T1000 (cell line): ENCODE data around the gene RGPD8.
A peak's percentile ranks its signal among the peaks of the same experiment; 100 is the strongest.
"Not testable (repeated sequence)": the region's sequence is repeated elsewhere in the genome, so short reads cannot be mapped to it uniquely, and the experiment has no call there.

Source experiments
- DNase-seq: peaks from one replicate; lab custom pipeline; 2025; ENCODE audit warnings: mixed read lengths; lab: John Stamatoyannopoulos, UW

RGPD8 gene

DNA sequence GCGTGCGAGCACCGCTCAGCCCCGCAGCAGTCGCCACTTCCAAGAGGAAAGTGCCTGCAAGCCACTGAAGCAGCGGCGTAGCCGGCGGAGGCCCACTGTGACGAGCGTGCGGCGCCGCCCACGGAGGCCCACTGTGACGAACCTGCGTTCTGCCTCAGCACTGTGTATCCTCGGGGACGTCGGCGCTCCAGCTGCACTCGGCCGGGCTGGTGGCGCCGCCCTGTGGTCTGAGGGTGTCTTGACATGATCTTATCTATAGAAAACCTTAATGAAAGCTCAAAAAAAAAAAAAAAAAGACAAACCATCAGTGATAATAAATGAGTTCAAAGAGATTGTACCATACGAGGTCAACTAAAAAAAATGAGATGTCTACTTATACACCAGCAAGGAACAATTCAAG lies at the start of gene RGPD8:
TSS of gene RGPD8 (minus strand) at position 166 of the 400 bp plus-strand sequence. CDS start 192 bp downstream, outside the sequence.
- not testable (repeated sequence) for DNase-seq

DNA sequence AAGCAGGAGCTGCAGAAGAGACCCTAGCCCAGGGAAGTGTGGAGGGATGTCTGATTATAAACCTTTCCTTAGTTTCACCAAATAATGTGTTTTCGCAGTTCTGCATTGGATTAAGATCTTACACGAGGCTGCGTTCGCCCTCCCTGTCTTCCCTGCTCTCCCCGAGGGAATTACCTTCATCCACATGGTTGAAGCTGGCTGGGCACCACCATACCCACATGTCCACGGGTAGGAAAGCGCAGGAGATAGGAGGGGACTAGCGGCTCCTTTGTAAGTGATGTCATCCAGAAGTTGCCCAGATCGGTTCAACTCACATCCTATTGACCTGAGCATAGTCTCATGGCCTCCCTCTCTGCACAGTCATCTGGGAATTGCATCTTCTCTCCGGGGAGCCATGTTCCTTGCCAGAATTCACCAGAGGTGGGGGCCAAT lies 49.6 kb upstream of the RGPD8 start:
- DNase-seq: peak; percentile 31

DNA sequence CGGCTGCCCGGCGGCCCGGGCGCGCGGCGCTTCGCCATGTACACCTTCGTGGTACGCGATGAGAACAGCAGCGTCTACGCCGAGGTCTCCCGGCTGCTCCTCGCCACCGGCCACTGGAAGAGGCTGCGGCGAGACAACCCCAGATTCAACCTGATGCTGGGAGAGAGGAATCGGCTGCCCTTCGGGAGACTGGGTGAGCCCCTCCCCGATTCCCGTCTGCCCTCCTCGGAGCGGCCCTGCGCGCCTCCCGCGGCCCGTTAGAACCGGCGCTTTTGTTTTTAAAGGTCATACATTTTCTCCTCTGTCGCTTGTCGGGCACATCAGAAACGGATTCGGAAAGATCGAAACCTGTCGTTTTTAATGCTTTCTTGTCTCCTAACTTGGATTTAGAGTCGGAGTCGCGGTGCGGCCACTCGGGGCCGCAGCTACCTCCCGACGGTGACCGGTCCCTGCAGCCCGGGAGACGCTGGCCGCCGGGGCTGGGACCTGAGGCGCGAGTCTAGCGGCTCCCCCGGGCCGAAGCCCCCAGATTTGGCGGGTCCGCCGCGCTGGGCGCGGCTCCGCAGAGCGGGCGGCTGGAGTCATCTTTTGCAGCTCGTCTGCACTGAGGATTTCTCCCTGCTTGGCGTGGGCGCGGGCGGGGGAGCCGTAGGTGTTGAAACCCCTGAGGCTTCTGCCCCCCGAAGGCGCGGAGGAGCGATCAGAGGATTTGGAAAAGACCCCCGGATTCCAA lies 49.0 kb upstream of the RGPD8 start:
- no peak for DNase-seq

DNA sequence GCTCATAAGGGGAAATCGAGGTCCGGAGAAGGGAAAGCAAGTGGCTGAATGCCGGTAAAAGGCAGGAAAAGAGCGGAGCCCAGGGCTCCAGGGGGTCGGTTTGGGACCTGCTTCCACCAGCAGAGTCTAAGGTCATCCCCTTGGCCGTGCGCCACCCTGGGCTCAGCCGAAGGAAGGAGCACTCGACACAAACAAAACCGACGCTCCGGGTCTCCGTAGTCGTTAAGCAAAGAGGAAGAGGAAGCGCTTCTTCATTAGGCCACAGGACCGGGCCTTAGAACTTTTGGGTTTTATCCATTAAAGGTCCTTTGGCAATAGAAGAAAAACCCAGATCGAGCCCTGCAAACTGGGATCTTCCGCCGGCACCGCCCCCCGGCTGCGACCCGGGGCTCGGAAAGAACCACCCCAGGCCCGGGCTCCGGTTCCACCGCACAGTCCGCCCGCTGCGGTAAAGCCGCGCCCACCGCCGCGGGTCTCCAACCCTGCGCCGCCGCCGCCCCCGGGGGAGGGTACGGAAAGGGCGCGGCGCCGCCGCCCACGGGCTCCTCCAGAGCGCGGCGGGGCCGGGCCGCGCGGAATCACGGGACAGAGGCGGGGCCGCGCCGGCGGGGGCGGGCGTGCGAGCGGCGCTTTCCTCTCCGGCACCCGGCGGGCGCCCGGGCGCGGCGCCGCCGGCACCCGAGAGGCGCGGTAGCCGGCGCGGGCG lies 48.2 kb upstream of the RGPD8 start, which contains the start of gene TTL:
TSS of gene TTL (plus strand) at position 629 of the 706 bp plus-strand sequence. CDS start 189 bp downstream, outside the sequence.
- peak; percentile 36 for DNase-seq

DNA sequence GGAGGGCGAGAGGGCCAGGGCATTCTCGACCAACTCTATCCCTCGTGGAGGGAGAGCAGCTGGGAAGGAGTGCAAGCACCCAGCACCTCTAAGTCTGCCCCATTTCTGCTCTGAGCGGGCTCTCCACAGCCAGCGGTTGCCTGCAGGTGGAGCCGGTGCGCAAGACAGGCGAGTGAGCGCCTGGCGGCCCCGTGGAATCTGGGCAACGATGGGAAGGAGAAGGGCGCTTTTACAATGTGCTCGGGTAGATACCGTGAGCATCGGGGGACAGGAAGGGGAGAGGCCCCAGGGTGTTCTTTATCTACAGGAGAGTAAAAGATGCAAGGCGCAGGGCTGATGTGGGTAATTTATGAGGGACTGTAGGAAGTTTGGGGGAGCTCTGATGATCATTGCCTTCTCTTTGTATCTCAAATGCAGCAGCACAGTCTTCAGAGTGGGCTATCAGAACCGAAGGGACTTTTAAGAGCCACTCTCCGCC lies 47.6 kb upstream of the RGPD8 start:
- DNase-seq: peak; percentile 67

DNA sequence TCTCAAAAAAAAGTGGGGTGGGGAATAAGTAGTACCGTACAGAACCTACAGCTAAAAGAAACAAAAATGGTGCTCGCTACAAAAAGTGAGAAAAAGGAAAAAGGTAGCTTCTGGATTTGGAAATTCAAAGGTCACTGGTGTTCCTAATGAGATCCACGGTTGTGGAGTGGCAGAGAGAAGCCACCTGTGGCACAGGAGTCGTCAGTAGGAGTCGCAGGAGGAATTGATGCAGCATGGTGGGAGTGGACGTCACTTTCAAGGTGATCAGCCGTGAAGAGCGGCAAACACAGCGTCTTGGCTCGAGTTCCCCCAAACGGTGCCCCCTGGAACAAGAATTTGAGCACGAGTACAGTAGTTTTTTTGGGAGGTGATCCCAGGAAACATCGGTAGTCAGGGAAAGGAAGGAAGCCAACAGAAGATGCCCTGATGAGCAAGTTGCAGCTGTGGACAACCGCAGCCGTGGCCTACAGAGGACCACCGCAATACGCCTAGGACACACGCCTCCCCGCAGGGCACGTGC lies 47.1 kb upstream of the RGPD8 start:
- no peak for DNase-seq

DNA sequence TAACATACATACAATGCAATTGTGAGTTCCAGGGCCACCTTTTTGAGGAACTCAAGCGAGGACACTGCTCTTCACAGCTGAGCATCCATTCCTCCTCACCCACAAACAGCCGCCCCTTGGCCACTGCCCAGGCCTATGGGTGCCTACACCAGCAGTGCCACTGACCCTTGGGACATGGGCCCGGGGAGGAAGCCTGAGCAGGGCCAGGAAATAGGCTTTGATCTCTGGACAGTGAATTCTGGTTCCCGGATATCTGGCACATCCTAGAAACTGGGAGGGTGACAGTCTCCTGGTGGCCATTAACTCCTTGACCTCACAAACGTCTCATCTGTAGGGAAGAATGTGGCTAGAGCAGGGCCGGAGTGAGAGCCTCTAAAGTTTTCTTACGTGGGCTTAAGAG lies 43.0 kb upstream of the RGPD8 start:
- DNase-seq: no peak

DNA sequence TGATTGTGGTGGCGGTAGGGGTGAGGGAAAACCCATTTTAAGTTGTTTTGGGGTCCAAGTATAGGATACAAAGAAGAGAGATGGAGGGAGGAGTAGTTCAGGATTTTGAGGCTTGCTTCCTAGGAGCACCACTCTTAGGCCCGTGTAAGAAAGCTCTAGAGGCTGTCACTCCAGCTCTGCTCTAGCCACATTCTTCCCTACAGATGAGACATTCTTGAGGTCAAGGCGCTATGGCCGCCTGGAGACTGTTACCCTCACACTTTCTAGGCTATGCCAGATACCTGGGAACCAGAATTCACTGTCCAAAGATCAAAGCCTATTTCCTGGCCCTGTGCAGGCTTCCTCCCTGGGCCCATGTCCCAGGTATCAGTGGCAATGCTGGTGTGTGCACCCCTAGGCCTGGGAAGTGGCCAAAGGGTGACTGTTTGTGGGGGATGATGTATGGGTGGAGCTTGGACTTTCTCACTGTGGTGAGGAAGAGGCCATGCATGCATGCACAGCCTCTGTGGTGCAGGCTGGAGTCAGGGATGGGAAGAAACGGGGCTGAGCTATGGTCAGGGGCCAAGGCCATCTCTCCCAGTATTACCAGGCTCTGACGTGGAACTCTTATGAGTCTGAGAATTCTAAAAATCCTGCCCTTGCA lies 41.5 kb upstream of the RGPD8 start:
- DNase-seq: no peak

DNA sequence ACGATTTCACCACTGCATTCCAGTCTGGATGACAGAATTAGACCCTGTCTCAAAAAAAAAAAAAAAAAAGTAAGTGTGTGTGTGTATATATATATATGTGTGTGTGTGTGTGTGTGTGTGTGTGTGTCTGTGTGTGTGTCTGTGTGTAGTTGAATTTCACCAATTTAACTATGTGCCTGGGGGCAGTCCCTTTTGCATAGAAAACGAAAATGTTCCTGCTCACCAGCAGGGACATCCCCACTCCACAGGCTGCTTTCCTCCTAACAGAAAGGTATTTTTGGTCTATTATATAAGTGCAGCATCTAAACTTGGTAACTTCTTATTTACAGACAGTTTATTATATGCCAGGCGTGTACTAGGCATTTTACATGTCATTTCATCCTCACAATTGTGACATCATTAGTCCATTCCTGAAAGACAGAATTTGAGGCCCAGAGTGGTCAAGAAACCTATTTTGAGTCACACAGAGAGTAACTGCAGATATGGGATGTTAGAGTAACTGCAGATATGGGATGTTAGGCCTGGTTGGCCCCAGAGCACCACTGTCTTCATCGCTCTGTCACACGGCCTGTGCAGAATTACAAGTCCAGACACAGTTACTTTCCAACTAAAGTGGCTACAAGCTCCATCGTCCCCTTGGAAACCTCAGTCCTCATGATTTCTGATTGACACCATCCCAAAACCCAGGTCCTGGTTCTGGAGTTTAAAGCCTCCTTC lies 39.3 kb upstream of the RGPD8 start:
- DNase-seq: no peak

DNA sequence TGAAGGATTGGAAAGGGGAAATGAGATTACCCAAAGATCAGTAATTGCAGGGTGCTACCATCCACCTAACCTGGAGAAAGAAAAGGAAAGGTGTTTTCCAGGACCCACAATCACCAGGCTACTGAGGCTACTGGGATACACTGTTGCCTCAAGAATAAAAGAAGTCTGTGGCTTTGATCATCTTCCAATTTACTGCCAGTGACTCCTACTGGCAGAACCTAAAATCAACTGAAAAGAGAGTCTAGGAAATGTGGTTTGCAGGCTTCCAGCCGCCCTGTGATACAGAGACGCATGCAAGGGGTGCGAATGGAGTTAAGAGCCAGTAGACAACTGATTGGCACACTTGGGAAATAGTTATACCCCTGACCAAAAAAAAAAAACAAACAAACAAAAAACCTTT lies 31.9 kb upstream of the RGPD8 start:
- DNase-seq: no peak

DNA sequence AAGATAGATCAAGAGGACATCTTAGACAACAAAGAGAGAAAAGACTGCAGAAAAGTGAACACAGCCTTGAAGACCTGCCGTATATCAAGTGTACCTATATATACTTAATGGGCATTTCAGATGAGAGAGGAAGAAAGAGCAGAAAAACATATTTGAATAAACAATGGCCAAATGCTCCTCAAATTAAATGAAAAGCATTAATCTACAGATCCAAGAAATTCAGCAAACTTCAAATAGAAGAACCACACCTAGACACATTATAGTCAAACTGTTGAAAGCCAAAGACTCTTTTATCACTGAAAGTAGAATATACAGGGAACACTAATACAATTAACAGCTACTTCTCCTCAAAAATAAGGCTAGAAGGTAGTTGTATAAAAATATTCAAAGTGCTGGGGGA lies 29.8 kb upstream of the RGPD8 start:
- DNase-seq: no peak

DNA sequence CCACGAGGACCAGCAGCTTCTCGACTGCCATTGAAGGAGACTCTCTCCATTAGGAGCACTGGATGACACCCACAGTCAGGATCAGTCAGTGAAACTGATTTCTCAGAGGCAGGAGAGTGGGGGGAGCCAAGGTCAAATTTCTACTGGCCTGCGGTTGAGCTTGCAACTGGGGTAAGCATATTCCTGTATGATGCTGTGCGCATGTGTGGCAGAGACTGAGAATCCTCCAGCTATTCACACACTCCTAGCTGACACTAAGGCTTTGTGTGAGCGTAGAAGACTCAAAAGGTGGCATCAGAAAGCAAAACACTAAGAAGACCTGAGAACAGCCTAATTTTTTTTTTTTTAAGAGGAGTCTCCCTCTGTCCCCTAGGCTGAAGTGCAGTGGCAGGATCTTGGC lies 28.7 kb upstream of the RGPD8 start:
- no peak for DNase-seq

DNA sequence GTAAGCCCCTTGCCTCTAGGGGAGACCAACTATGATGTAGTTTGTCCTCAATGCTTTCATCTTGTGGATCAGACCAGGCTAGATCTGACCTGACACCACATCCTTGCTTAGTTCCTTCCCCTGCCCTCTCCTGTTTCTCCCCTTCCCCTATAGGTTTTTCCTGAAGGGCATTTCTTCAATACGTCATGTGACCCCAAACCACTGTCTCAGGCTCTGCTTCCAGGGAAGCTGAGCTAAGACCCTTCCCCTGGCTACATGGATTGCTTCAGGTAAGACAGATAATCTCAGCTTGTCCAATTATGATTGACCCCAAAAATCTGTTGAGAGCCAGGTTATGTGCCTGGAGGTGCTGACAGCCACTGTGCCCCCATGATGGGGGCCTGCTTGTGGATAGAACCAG lies 25.9 kb upstream of the RGPD8 start:
- no peak for DNase-seq

DNA sequence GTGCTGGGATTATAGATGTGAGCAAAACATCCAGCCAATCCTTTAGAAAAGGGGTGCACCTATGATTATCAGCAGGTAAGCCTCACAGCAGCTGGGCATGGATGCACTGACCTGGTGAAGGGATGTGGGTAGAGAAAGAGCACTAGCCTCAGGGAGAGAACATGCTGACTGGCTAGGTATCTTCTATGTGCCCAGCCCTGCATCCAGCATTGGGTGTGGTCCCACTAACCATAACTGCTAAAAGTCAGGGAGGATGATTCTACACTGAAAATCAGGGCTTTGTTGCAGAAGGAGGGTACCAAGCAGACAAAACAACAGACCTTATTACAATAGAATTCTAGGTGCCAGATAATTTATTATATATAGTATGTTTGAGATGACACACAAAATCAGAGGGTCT lies 21.1 kb upstream of the RGPD8 start:
- DNase-seq: no peak

DNA sequence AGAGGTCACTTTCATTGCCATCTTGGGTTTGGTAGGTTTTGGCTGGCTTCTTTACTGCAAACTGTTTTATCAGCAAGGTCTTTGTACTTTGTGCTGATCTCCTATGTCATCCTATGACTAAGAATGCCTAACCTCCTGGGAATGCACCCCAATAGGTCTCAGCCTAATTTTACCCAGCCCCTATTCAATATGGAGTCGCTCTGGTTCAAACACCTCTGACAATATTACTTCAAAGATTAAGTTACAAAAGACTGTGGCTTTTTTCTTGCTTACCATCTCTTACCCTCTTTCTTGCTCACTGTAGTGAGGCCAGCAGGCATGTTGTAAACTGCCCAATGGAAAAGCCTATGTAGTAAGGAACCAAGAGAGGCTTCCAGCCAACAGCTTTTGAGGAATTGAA lies 17.9 kb upstream of the RGPD8 start:
- no peak for DNase-seq

DNA sequence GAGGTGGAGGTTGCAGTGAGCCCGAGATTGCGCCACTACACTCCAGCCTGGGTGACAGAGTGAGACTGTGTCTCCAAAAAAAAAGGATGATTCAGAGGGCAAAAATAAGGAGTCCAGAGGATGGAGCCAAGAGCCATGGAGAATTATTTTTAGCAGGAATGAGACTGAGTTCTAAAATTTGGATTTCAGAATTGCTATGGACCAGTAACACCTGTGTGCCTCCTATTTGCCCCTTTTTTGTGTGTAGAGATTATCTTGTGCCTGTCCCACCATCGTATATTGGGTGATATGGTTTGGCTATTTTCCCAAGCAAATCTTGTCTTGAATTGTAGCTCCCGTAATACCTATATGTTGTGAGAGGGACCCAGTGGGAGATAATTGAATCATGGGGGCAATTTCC lies 16.4 kb upstream of the RGPD8 start:
- DNase-seq: no peak

DNA sequence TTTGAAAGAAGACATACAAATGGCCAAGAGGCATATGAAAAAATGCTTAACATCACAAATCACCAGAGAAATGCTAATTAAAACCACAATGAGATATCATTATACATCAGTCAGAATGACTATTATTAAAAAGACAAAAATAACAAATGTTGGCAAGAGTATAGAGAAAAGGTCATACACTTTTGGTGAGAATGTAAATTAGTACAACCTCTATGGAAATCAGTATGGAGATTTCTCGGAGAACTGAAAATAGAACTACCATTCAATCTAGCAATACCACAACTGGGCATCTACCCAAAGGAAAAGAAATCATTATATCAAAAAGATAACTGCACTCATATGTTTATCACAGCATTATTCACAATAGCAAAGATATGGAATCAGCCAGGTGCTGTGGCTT lies 10.8 kb upstream of the RGPD8 start:
- DNase-seq: not testable (repeated sequence)

DNA sequence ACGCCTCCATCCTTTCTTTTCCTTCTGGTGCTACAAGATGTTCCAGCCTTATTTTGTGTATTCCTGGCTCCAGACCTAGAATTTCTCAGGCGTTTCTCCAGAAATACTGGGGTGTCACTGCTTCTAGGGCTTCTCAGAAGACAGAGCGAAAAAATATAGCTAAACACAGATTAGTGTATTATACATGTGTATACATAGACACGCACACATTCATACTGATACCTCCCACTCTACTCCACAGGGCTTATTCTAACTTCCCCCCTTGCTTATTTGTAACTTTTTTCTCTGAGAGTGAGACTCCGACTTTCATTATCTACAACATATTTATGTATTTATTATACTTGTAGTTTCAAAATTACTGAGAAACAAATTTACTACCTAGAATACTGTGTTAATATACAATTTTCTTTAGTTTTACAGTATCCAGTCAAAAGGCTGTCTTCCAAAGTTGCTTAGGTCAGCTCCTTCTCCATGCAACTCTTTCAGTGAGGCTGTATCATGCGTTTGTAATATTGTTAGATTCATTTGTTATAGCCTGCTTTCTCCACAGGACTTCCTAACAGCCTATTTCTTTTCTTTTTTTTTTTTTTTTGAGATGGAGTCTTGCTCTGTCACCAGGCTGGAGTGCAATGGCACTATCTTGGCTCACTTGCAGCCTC lies 5.3 kb upstream of the RGPD8 start:
- DNase-seq: not testable (repeated sequence)

DNA sequence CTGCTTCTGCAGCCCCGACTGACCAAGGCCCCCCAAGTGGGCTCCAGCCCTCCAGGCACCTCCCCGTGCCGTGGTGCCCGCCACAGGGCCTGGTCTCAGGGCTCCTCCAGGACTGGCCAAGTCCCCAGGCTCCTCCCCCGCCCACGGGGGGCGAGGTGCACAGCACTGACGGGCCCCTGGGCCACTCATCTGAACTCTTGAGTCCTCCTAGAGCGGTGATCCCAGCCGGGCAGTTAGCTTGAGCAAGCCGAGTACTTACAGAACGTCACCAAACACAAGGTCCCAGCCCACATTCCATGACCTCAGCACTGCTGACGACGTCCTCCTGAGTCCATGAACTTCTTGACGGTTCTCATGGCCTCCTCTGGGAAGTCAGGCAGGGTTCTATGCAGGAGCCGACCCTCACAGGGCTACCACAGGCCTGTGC lies 4.0 kb upstream of the RGPD8 start:
- DNase-seq: not testable (repeated sequence)

DNA sequence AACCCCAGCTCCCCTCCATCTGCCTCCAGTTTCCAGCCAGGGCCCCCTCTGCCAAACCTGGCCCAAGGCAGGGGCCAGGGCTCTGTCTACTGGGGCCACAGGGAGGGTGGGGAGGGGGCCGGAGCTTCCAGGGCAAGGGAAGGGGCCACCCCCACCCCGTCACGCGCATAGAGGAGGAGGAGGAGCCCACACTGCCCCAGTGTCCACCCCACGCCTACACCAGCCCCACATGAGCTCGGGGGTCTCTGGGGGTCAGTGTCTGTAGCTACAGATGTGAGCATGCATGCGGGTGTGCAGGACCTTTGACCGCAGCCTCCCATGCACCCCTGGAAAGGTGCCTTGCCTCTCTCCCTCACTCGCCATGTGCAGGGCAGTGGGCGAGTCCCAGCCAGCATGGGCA lies 3.5 kb upstream of the RGPD8 start:
- DNase-seq: not testable (repeated sequence)

DNA sequence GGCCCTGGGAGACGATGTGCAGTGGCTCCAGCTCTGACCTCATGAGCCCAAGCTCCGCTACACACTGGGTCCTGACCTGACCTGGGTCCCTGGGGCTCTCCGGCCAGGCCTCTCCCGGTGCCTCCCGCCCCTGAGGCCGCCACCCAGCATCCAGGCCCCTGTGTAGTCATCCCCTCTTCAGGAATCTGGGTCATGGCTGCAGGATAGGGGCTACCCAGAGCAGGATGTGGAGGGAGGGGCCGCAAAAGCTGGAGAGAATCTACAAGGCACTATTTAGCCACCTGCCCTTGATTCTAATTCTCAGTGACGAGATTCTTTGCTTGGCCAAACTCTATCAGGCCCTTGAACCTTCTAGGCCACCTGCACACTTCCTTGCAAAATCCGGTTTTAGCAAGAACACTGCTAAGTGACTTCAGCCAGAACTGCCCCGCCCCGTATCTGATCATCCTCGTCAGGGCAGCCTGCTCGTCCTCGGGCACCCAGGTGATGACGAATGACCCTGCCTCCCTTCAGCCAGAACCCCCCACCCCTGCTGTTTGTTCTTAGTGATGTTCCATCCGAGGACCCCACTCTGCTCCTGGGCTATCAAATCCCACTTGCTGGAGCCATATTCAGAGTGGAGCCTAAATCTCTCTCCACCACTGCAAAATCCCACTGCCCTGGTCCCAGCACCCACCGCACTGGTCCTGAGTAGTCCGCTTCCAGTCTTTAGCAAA lies 2.4 kb upstream of the RGPD8 start:
- DNase-seq: not testable (repeated sequence)
